Stimulated activated naive B cell treated with anti-CD40 and anti-IgM and Interleukin-4, amounts not matched to agents 10 μg/mL and 1 μg/mL and 100 μg/mL, for 72 hours (primary cell): ENCODE results near the gene APOO.
"Not testable (repeated sequence)": the region's sequence is repeated elsewhere in the genome, so short reads cannot be mapped to it uniquely, and the experiment has no call there.

Source experiments
- ATAC-seq, 2 donors: fragments of 150-1000 bp; cut with Tn5 transposase; replicated peaks; 2 replicates each; pipeline ENCODE4 v1.10.0; 2021; ENCODE audit warnings: moderate library complexity in 1 of 2
- DNase-seq: peaks from one replicate; pipeline ENCODE4 v3.0.0; 2021
- H3K27ac Mint-ChIP-seq: one replicate; pipeline ENCODE4 v1.8.0; 2022; ENCODE audit warnings: mild to moderate bottlenecking, mixed read lengths
- H3K27me3 Mint-ChIP-seq, 2 donors: one replicate each; pipeline ENCODE4 v1.8.0; 2022; ENCODE audit warnings: mixed read lengths in 2 of 2
- H3K36me3 Mint-ChIP-seq, 2 donors: one replicate each; pipeline ENCODE4 v1.8.0; 2022; ENCODE audit warnings: mixed read lengths in 2 of 2, mild to moderate bottlenecking in 1 of 2
- H3K4me1 Mint-ChIP-seq, 2 donors: one replicate each; pipeline ENCODE4 v1.8.0; 2022; ENCODE audit warnings: mixed read lengths in 2 of 2, mild to moderate bottlenecking in 1 of 2
- H3K4me3 Mint-ChIP-seq, 2 donors: one replicate each; pipeline ENCODE4 v1.8.0; 2022; ENCODE audit warnings: mild to moderate bottlenecking in 2 of 2, mixed read lengths in 2 of 2, moderate library complexity in 1 of 2
- H3K9me3 Mint-ChIP-seq, 2 donors: one replicate each; pipeline ENCODE4 v1.8.0; 2022; ENCODE audit warnings: mixed read lengths in 2 of 2, mild to moderate bottlenecking in 1 of 2

APOO gene

GRCh38 chrX:23861215-23861896, 46.4 kb downstream of the APOO start:
- no peaks in the 10 kb centered on the region for H3K27me3 Mint-ChIP-seq
- H3K9me3 Mint-ChIP-seq: no peaks in the 10 kb centered on the region
- no peak overlapping the region for H3K4me3 Mint-ChIP-seq
- ATAC-seq: no peak
- no peak for DNase-seq
- H3K27ac Mint-ChIP-seq: no peak overlapping the region
- H3K4me1 Mint-ChIP-seq: no peaks in the 10 kb centered on the region
- H3K36me3 Mint-ChIP-seq: peaks cover 4 to 24% of the 10 kb centered on the region in 2 donors

- H3K4me3 Mint-ChIP-seq, H3K27me3 Mint-ChIP-seq, ATAC-seq, DNase-seq, H3K27ac Mint-ChIP-seq, H3K9me3 Mint-ChIP-seq, H3K4me1 Mint-ChIP-seq: not testable (repeated sequence)
- H3K36me3 Mint-ChIP-seq: peaks cover 4 to 17% of the 10 kb centered on the region in 2 donors
Observed at GRCh38 chrX:23859238-23859637, 48.5 kb downstream of the APOO start.

GRCh38 chrX:23857935-23858334, 49.8 kb downstream of the APOO start:
- no peaks in the 10 kb centered on the region for H3K9me3 Mint-ChIP-seq
- H3K36me3 Mint-ChIP-seq: peaks cover 2 to 12% of the 10 kb centered on the region in 2 donors
- ATAC-seq: no peak
- no peak overlapping the region for H3K4me3 Mint-ChIP-seq
- no peak for DNase-seq
- no peaks in the 10 kb centered on the region for H3K4me1 Mint-ChIP-seq
- no peak overlapping the region for H3K27ac Mint-ChIP-seq
- no peaks in the 10 kb centered on the region for H3K27me3 Mint-ChIP-seq

- Mint-ChIP-seq H3K9me3 (no peaks in the 10 kb centered on the region), H3K27ac (no peak overlapping the region), H3K36me3 (peaks cover 0 to 9% of the 10 kb centered on the region in 2 donors), H3K4me1 (no peaks in the 10 kb centered on the region), H3K4me3 (no peak overlapping the region), H3K27me3 (no peaks in the 10 kb centered on the region)
- ATAC-seq (no peak), DNase-seq (no peak)
Observed at GRCh38 chrX:23857363-23857762, 50.4 kb downstream of the APOO start.

GRCh38 chrX:23855569-23855968, 52.2 kb downstream of the APOO start:
- Mint-ChIP-seq H3K27ac (no peak overlapping the region), H3K4me3 (no peak overlapping the region), H3K9me3 (no peaks in the 10 kb centered on the region), H3K4me1 (no peaks in the 10 kb centered on the region), H3K36me3 (peaks cover 2 to 9% of the 10 kb centered on the region in 2 donors), H3K27me3 (no peaks in the 10 kb centered on the region)
- ATAC-seq (no peak), DNase-seq (no peak)

GRCh38 chrX:23854945-23855344, 52.8 kb downstream of the APOO start:
- ATAC-seq (no peak), DNase-seq (no peak)
- no peak overlapping the region for H3K4me3 Mint-ChIP-seq
- H3K36me3 Mint-ChIP-seq: peaks cover 2 to 9% of the 10 kb centered on the region in 2 donors
- no peaks in the 10 kb centered on the region for H3K27me3 Mint-ChIP-seq
- no peaks in the 10 kb centered on the region for H3K4me1 Mint-ChIP-seq
- no peak overlapping the region for H3K27ac Mint-ChIP-seq
- H3K9me3 Mint-ChIP-seq: no peaks in the 10 kb centered on the region

GRCh38 chrX:23854122-23854521, 53.6 kb downstream of the APOO start:
- Mint-ChIP-seq H3K9me3 (no peaks in the 10 kb centered on the region), H3K36me3 (peaks cover 2 to 11% of the 10 kb centered on the region in 2 donors), H3K4me3 (no peak overlapping the region), H3K4me1 (no peaks in the 10 kb centered on the region), H3K27ac (no peak overlapping the region), H3K27me3 (no peaks in the 10 kb centered on the region)
- ATAC-seq: no peak
- DNase-seq: no peak

GRCh38 chrX:23851544-23851943, 56.2 kb downstream of the APOO start:
- Mint-ChIP-seq H3K36me3 (peaks cover 2 to 3% of the 10 kb centered on the region in 2 donors), H3K4me1 (no peaks in the 10 kb centered on the region), H3K27me3 (no peaks in the 10 kb centered on the region), H3K4me3 (no peak overlapping the region), H3K27ac (no peak overlapping the region), H3K9me3 (no peaks in the 10 kb centered on the region)
- DNase-seq (no peak), ATAC-seq (no peak)

- no peak for ATAC-seq
Observed at GRCh38 chrX:23849241-23849640, 58.5 kb downstream of the APOO start.

GRCh38 chrX:23845351-23845817, 62.4 kb downstream of the APOO start:
- H3K36me3 Mint-ChIP-seq: peaks cover 0 to 7% of the 10 kb centered on the region in 2 donors
- H3K4me1 Mint-ChIP-seq: peaks cover 2 to 6% of the 10 kb centered on the region in 2 donors
- no peaks in the 10 kb centered on the region for H3K27me3 Mint-ChIP-seq
- DNase-seq: no peak
- no peak overlapping the region for H3K27ac Mint-ChIP-seq
- ATAC-seq: no peak
- H3K9me3 Mint-ChIP-seq: no peaks in the 10 kb centered on the region
- no peak overlapping the region for H3K4me3 Mint-ChIP-seq

More at GRCh38 chrX:23849241-23849640, 58.5 kb downstream of the APOO start:
- Mint-ChIP-seq H3K4me1 (peaks cover 2 to 3% of the 10 kb centered on the region in 2 donors), H3K27me3 (no peaks in the 10 kb centered on the region), H3K27ac (no peak overlapping the region), H3K9me3 (no peaks in the 10 kb centered on the region), H3K4me3 (no peak overlapping the region), H3K36me3 (peaks cover 2 to 3% of the 10 kb centered on the region in 2 donors)
- DNase-seq: no peak

- no peak for ATAC-seq
- H3K27ac Mint-ChIP-seq: no peak overlapping the region
- no peaks in the 10 kb centered on the region for H3K9me3 Mint-ChIP-seq
- H3K36me3 Mint-ChIP-seq: peaks cover 0 to 7% of the 10 kb centered on the region in 2 donors
- DNase-seq: no peak
- no peak overlapping the region for H3K4me3 Mint-ChIP-seq
- peaks cover 2 to 6% of the 10 kb centered on the region in 2 donors for H3K4me1 Mint-ChIP-seq
- H3K27me3 Mint-ChIP-seq: no peaks in the 10 kb centered on the region
Observed at GRCh38 chrX:23844502-23845138, 63.1 kb downstream of the APOO start.

- H3K27ac Mint-ChIP-seq: no peak overlapping the region
- H3K4me3 Mint-ChIP-seq: no peak overlapping the region
- no peak for DNase-seq
- no peaks in the 10 kb centered on the region for H3K27me3 Mint-ChIP-seq
- ATAC-seq: no peak
- H3K9me3 Mint-ChIP-seq: no peaks in the 10 kb centered on the region
- H3K4me1 Mint-ChIP-seq: peaks cover 5 to 10% of the 10 kb centered on the region in 2 donors
- H3K36me3 Mint-ChIP-seq: peaks cover 0 to 4% of the 10 kb centered on the region in 2 donors
Observed at GRCh38 chrX:23841847-23842522, 65.8 kb downstream of the APOO start.

- no peaks in the 10 kb centered on the region for H3K27me3 Mint-ChIP-seq
- H3K9me3 Mint-ChIP-seq: no peaks in the 10 kb centered on the region
- peaks cover 0 to 4% of the 10 kb centered on the region in 2 donors for H3K36me3 Mint-ChIP-seq
- no peak overlapping the region for H3K4me3 Mint-ChIP-seq
- ATAC-seq (no peak), DNase-seq (no peak)
- no peak overlapping the region for H3K27ac Mint-ChIP-seq
- H3K4me1 Mint-ChIP-seq: peaks cover 5 to 10% of the 10 kb centered on the region in 2 donors
Observed at GRCh38 chrX:23840674-23841073, 67.1 kb downstream of the APOO start.

GRCh38 chrX:23838953-23839352, 68.8 kb downstream of the APOO start:
- Mint-ChIP-seq H3K36me3 (peaks cover 0 to 4% of the 10 kb centered on the region in 2 donors), H3K27ac (no peak overlapping the region), H3K4me3 (no peak overlapping the region), H3K4me1 (peaks cover 2 to 4% of the 10 kb centered on the region in 2 donors), H3K9me3 (no peaks in the 10 kb centered on the region), H3K27me3 (no peaks in the 10 kb centered on the region)
- ATAC-seq (peak; percentile 46 to 50), DNase-seq (no peak)
